ENCODE results near the gene TYRP1. TPM values are rescaled to one million over a fixed set of nuclear protein-coding genes. Genes with fewer than 3 reads are reported as not detected.
"Not testable (repeated sequence)": the region's sequence is repeated elsewhere in the genome, so short reads cannot be mapped to it uniquely, and the experiment has no call there.

Gene TYRP1
- not detected for total RNA-seq

- no peak for ATAC-seq
- no peak within 1 kb of the TSS for H3K27ac Mint-ChIP-seq
- no peaks in the 10 kb centered on the region for H3K36me3 Mint-ChIP-seq
- H3K9me3 Mint-ChIP-seq, result peaks cover 6 to 13% of the 10 kb centered on the region in 2 donors
- DNase-seq (ENCODE audit: low spot score in 2 of 2), result no peak
These were observed at the start of gene TYRP1 for GRCh38 chr9:12693141-12693540. TSS of gene TYRP1 (plus strand) at chr9:12693385. CDS start at chr9:12693997, 612 bp downstream.

GRCh38 chr9:12643686-12644085, 49.5 kb upstream of the TYRP1 start:
- ATAC-seq, result no peak
- Mint-ChIP-seq H3K27ac (no peak overlapping the region), H3K36me3 (no peaks in the 10 kb centered on the region), H3K9me3 (peaks cover 13 to 16% of the 10 kb centered on the region in 2 donors)
- no peak for DNase-seq (ENCODE audit: low spot score in 2 of 2)

GRCh38 chr9:12648925-12649324, 44.3 kb upstream of the TYRP1 start:
- DNase-seq (ENCODE audit: low spot score in 2 of 2) (no peak), ATAC-seq (no peak)
- Mint-ChIP-seq H3K9me3 (peaks cover 18 to 21% of the 10 kb centered on the region in 2 donors), H3K36me3 (no peaks in the 10 kb centered on the region), H3K27ac (no peak overlapping the region)

- ATAC-seq, result no peak
- Mint-ChIP-seq H3K36me3 (no peaks in the 10 kb centered on the region), H3K9me3 (peaks cover 17 to 27% of the 10 kb centered on the region in 2 donors), H3K27ac (no peak overlapping the region)
- DNase-seq (ENCODE audit: low spot score in 2 of 2), result no peak
These were observed 42.1 kb upstream of the TYRP1 start for GRCh38 chr9:12651125-12651524.

GRCh38 chr9:12652973-12653372, 40.2 kb upstream of the TYRP1 start:
- no peak for DNase-seq (ENCODE audit: low spot score in 2 of 2)
- H3K9me3 Mint-ChIP-seq, result peaks cover 5 to 14% of the 10 kb centered on the region in 2 donors
- H3K36me3 Mint-ChIP-seq, result no peaks in the 10 kb centered on the region
- no peak overlapping the region for H3K27ac Mint-ChIP-seq
- no peak for ATAC-seq

GRCh38 chr9:12656803-12657202, 36.4 kb upstream of the TYRP1 start:
- H3K27ac Mint-ChIP-seq, result no peak overlapping the region
- no peaks in the 10 kb centered on the region for H3K36me3 Mint-ChIP-seq
- H3K9me3 Mint-ChIP-seq, result peaks cover 24% of the 10 kb centered on the region in 2 donors
- ATAC-seq, result no peak
- no peak for DNase-seq (ENCODE audit: low spot score in 2 of 2)

GRCh38 chr9:12657233-12657632, 36.0 kb upstream of the TYRP1 start:
- H3K27ac Mint-ChIP-seq, result no peak overlapping the region
- peaks cover 24% of the 10 kb centered on the region in 2 donors for H3K9me3 Mint-ChIP-seq
- DNase-seq (ENCODE audit: low spot score in 2 of 2), result no peak
- no peak for ATAC-seq
- no peaks in the 10 kb centered on the region for H3K36me3 Mint-ChIP-seq

- no peaks in the 10 kb centered on the region for H3K36me3 Mint-ChIP-seq
- no peak overlapping the region for H3K27ac Mint-ChIP-seq
- DNase-seq (ENCODE audit: low spot score in 2 of 2) (no peak), ATAC-seq (no peak)
- H3K9me3 Mint-ChIP-seq, result peaks cover 21 to 26% of the 10 kb centered on the region in 2 donors
These were observed 35.2 kb upstream of the TYRP1 start for GRCh38 chr9:12657998-12658397.

- Mint-ChIP-seq H3K27ac (no peak overlapping the region), H3K36me3 (no peaks in the 10 kb centered on the region)
- no peak for ATAC-seq
These were observed 34.5 kb upstream of the TYRP1 start for GRCh38 chr9:12658531-12659209.

GRCh38 chr9:12659220-12659619, 34.0 kb upstream of the TYRP1 start:
- no peaks in the 10 kb centered on the region for H3K36me3 Mint-ChIP-seq
- no peak for DNase-seq (ENCODE audit: low spot score in 2 of 2)
- H3K27ac Mint-ChIP-seq, result no peak overlapping the region
- no peak for ATAC-seq
- H3K9me3 Mint-ChIP-seq, result peaks cover 24 to 36% of the 10 kb centered on the region in 2 donors

More at GRCh38 chr9:12658531-12659209, 34.5 kb upstream of the TYRP1 start:
- H3K9me3 Mint-ChIP-seq, result peaks cover 20 to 33% of the 10 kb centered on the region in 2 donors
- no peak for DNase-seq (ENCODE audit: low spot score in 2 of 2)

GRCh38 chr9:12666813-12667212, 26.4 kb upstream of the TYRP1 start:
- Mint-ChIP-seq H3K9me3 (peaks cover 25 to 27% of the 10 kb centered on the region in 2 donors), H3K27ac (no peak overlapping the region), H3K36me3 (no peaks in the 10 kb centered on the region)
- ATAC-seq, result no peak
- no peak for DNase-seq (ENCODE audit: low spot score in 2 of 2)

GRCh38 chr9:12667892-12668291, 25.3 kb upstream of the TYRP1 start:
- DNase-seq (ENCODE audit: low spot score in 2 of 2) (no peak), ATAC-seq (no peak)
- H3K9me3 Mint-ChIP-seq, result peaks cover 25% of the 10 kb centered on the region in 2 donors
- no peak overlapping the region for H3K27ac Mint-ChIP-seq
- no peaks in the 10 kb centered on the region for H3K36me3 Mint-ChIP-seq

GRCh38 chr9:12670006-12670405, 23.2 kb upstream of the TYRP1 start:
- H3K9me3 Mint-ChIP-seq, result peaks cover 10 to 14% of the 10 kb centered on the region in 2 donors
- DNase-seq (ENCODE audit: low spot score in 2 of 2), result no peak
- no peaks in the 10 kb centered on the region for H3K36me3 Mint-ChIP-seq
- no peak overlapping the region for H3K27ac Mint-ChIP-seq
- ATAC-seq, result no peak

GRCh38 chr9:12674961-12675360, 18.2 kb upstream of the TYRP1 start:
- no peak overlapping the region for H3K27ac Mint-ChIP-seq
- DNase-seq (ENCODE audit: low spot score in 2 of 2) (no peak), ATAC-seq (no peak)
- H3K9me3 Mint-ChIP-seq, result peaks cover 4 to 13% of the 10 kb centered on the region in 2 donors
- peaks cover 0 to 4% of the 10 kb centered on the region in 2 donors for H3K36me3 Mint-ChIP-seq

- H3K36me3 Mint-ChIP-seq, H3K27ac Mint-ChIP-seq, ATAC-seq: not testable (repeated sequence)
These were observed 15.6 kb upstream of the TYRP1 start for GRCh38 chr9:12677462-12678126.

GRCh38 chr9:12680341-12680740, 12.8 kb upstream of the TYRP1 start:
- ATAC-seq (no peak), DNase-seq (ENCODE audit: low spot score in 2 of 2) (no peak)
- no peak overlapping the region for H3K27ac Mint-ChIP-seq
- peaks cover 23 to 37% of the 10 kb centered on the region in 2 donors for H3K9me3 Mint-ChIP-seq
- peaks cover 0 to 5% of the 10 kb centered on the region in 2 donors for H3K36me3 Mint-ChIP-seq

More at GRCh38 chr9:12677462-12678126, 15.6 kb upstream of the TYRP1 start:
- H3K9me3 Mint-ChIP-seq, result peaks cover 14 to 25% of the 10 kb centered on the region in 2 donors
- DNase-seq (ENCODE audit: low spot score in 2 of 2), result not testable (repeated sequence)

- Mint-ChIP-seq H3K36me3 (peaks cover 0 to 5% of the 10 kb centered on the region in 2 donors), H3K9me3 (peaks cover 23 to 37% of the 10 kb centered on the region in 2 donors), H3K27ac (no peak overlapping the region)
- ATAC-seq, result no peak
- DNase-seq (ENCODE audit: low spot score in 2 of 2), result no peak
These were observed 12.4 kb upstream of the TYRP1 start for GRCh38 chr9:12680757-12681156.

- H3K27ac Mint-ChIP-seq, result no peak overlapping the region
- ATAC-seq (no peak), DNase-seq (ENCODE audit: low spot score in 2 of 2) (no peak)
- H3K9me3 Mint-ChIP-seq, result peaks cover 23 to 32% of the 10 kb centered on the region in 2 donors
- peaks cover 0 to 5% of the 10 kb centered on the region in 2 donors for H3K36me3 Mint-ChIP-seq
These were observed 11.6 kb upstream of the TYRP1 start for GRCh38 chr9:12681620-12682019.
